Astrocyte (in vitro differentiated cells and primary cell): ENCODE measurements around the gene USP9X. TPM values are rescaled to one million over a fixed set of nuclear protein-coding genes. Genes with fewer than 3 reads are reported as not detected.

Experiments used
- DNase-seq: peaks from one replicate; pipeline ENCODE4 v3.0.0-alpha.2; 2010; ENCODE audit warnings: low read depth
- FAIRE-seq: peaks from 2 replicates; lab custom pipeline; 2011; peaks lifted over from hg19 to GRCh38; lab: Jason Lieb, UNC
- H2AFZ ChIP-seq: 2 replicates; pipeline ENCODE4 v1.6.0; 2012; ENCODE audit warnings: low read depth, low read length, inconsistent platforms
- H3K27ac ChIP-seq: 2 replicates; pipeline ENCODE4 v1.5.1; 2011; ENCODE audit warnings: low read depth, low read length, inconsistent platforms
- H3K27me3 ChIP-seq: 2 replicates; pipeline ENCODE4 v1.6.0; 2011; ENCODE audit warnings: low read length, inconsistent platforms; ENCODE audit not compliant: insufficient read depth
- H3K36me3 ChIP-seq: 2 replicates; pipeline ENCODE4 v1.5.1; 2011; ENCODE audit warnings: low read length, inconsistent platforms; ENCODE audit not compliant: insufficient read depth
- H3K4me1 ChIP-seq: 2 replicates; pipeline ENCODE4 v1.5.1; 2011; ENCODE audit warnings: low read length, inconsistent platforms; ENCODE audit not compliant: insufficient read depth
- H3K4me2 ChIP-seq: 2 replicates; pipeline ENCODE4 v1.6.0; 2012; ENCODE audit warnings: low read length, inconsistent platforms
- H3K4me3 ChIP-seq: 2 replicates; pipeline ENCODE4 v1.5.1; 2011; ENCODE audit warnings: low read depth, mild to moderate bottlenecking, low read length, inconsistent platforms; ENCODE audit not compliant: insufficient read depth
- H3K79me2 ChIP-seq: 2 replicates; pipeline ENCODE4 v1.6.0; 2012; ENCODE audit warnings: mild to moderate bottlenecking, low read length, inconsistent platforms; ENCODE audit not compliant: insufficient read depth
- H3K9ac ChIP-seq: 2 replicates; pipeline ENCODE4 v1.6.0; 2012; ENCODE audit warnings: mild to moderate bottlenecking, low read length, inconsistent platforms
- H3K9me3 ChIP-seq: 2 replicates; pipeline ENCODE4 v1.5.1; 2012; ENCODE audit warnings: low read depth, mild to moderate bottlenecking, low read length, inconsistent platforms; ENCODE audit not compliant: insufficient read depth
- H4K20me1 ChIP-seq: 2 replicates; pipeline ENCODE4 v1.6.0; 2012; ENCODE audit warnings: low read length, inconsistent platforms; ENCODE audit not compliant: insufficient read depth
- H3K27ac Mint-ChIP-seq: one replicate; pipeline ENCODE4 v1.8.0; 2021; ENCODE audit warnings: mild to moderate bottlenecking, mixed read lengths; ENCODE audit not compliant: unreplicated experiment
- H3K27me3 Mint-ChIP-seq: one replicate; pipeline ENCODE4 v1.8.0; 2021; ENCODE audit warnings: low read depth, mixed read lengths; ENCODE audit not compliant: unreplicated experiment
- H3K36me3 Mint-ChIP-seq: one replicate; pipeline ENCODE4 v1.8.0; 2021; ENCODE audit warnings: low read depth, mixed read lengths; ENCODE audit not compliant: unreplicated experiment
- H3K4me1 Mint-ChIP-seq: one replicate; pipeline ENCODE4 v1.8.0; 2021; ENCODE audit warnings: low read depth, mixed read lengths; ENCODE audit not compliant: unreplicated experiment
- H3K4me3 Mint-ChIP-seq: one replicate; pipeline ENCODE4 v1.8.0; 2021; ENCODE audit warnings: mild to moderate bottlenecking, moderate library complexity, mixed read lengths; ENCODE audit not compliant: unreplicated experiment
- H3K9me3 Mint-ChIP-seq: one replicate; pipeline ENCODE4 v1.8.0; 2021; ENCODE audit warnings: mild to moderate bottlenecking, mixed read lengths; ENCODE audit not compliant: unreplicated experiment
- EZH2 ChIP-seq: IDR thresholded peaks from 2 replicates; pipeline ENCODE4 v1.6.1; 2012; ENCODE audit warnings: mild to moderate bottlenecking, low read length, inconsistent platforms; ENCODE audit not compliant: insufficient read depth
- total RNA-seq: library from RNA; stranded (reverse); gene quantifications from 2 replicates; pipeline ENCODE4 v1.2.1, GENCODE V29; 2021
- TF ChIP-seq, protein P1 (sequence below): IDR thresholded peaks from 2 replicates; pipeline ENCODE4 v1.5.1; 2011; ENCODE audit warnings: low read depth, mild to moderate bottlenecking, inconsistent platforms, low read length, moderate library complexity; ENCODE audit not compliant: insufficient read depth

Gene USP9X
- total RNA-seq, 1 donor from 2014 or later, result 112 TPM

DNA sequence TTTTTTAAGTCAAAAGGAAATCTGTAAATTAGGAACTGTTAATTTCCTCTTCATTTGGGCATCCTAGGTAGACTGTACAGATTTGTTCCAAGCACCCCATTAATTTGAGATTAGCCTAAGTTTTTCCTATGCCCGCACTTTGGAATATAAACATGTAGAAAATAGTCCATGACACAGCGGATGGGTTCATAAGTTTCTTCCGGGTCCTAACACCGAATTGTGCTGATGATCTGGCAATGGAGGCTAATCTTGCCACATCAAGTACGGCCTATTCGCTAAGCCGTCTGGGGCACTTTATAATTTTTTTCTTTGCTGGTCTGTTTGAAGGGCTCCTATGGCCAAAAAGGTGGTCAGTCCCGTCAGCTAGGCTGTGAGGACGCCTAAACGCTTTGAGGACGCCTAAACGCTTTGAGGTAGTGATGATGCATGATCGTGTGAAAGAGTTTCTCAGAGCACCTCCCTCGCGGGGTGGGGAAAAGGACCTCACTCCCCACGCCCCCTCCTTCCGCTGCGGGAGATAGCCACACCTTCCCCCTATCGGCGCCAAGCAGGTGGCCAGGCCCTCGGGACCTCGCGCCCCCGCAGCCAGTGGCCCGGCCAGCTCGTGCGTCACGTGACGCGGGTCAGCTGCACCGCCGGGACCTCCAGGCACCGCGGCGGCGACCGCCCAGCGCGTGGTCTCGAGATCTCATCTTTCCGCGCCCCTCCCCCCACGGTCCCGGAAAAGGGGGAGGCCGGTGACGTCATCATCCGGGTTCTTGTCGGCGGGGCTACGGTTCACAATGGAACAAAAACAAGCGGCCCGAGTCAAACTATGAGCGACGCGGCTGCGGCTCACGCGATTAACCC is 977 bp upstream of the USP9X start:
- peak overlapping the region; percentile 91 for H3K4me2 ChIP-seq
- peak overlapping the region; percentile 100 for H3K9ac ChIP-seq
- H3K79me2 ChIP-seq, result peaks cover 40% of the 10 kb centered on the region
- H3K27ac ChIP-seq, result peak overlapping the region; percentile 100
- peak overlapping the region; percentile 72 for H3K4me3 ChIP-seq
- Mint-ChIP-seq H3K9me3 (no peaks in the 10 kb centered on the region), H3K27ac (peak overlapping the region; percentile 99), H3K4me1 (peaks cover 3% of the 10 kb centered on the region), H3K36me3 (no peaks in the 10 kb centered on the region), H3K4me3 (peak overlapping the region; percentile 86), H3K27me3 (no peaks in the 10 kb centered on the region)
- TF ChIP-seq EZH2, result no peak
- TF ChIP-seq, protein P1, sequence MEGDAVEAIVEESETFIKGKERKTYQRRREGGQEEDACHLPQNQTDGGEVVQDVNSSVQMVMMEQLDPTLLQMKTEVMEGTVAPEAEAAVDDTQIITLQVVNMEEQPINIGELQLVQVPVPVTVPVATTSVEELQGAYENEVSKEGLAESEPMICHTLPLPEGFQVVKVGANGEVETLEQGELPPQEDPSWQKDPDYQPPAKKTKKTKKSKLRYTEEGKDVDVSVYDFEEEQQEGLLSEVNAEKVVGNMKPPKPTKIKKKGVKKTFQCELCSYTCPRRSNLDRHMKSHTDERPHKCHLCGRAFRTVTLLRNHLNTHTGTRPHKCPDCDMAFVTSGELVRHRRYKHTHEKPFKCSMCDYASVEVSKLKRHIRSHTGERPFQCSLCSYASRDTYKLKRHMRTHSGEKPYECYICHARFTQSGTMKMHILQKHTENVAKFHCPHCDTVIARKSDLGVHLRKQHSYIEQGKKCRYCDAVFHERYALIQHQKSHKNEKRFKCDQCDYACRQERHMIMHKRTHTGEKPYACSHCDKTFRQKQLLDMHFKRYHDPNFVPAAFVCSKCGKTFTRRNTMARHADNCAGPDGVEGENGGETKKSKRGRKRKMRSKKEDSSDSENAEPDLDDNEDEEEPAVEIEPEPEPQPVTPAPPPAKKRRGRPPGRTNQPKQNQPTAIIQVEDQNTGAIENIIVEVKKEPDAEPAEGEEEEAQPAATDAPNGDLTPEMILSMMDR, result no peak
- H4K20me1 ChIP-seq, result peaks cover 30% of the 10 kb centered on the region
- H3K4me1 ChIP-seq, result peaks cover 7% of the 10 kb centered on the region
- H3K27me3 ChIP-seq, result no peaks in the 10 kb centered on the region
- H2AFZ ChIP-seq, result peak overlapping the region; percentile 66
- peak; percentile 100 for FAIRE-seq
- H3K36me3 ChIP-seq, result no peaks in the 10 kb centered on the region
- no peaks in the 10 kb centered on the region for H3K9me3 ChIP-seq
- peak; percentile 96 for DNase-seq

DNA sequence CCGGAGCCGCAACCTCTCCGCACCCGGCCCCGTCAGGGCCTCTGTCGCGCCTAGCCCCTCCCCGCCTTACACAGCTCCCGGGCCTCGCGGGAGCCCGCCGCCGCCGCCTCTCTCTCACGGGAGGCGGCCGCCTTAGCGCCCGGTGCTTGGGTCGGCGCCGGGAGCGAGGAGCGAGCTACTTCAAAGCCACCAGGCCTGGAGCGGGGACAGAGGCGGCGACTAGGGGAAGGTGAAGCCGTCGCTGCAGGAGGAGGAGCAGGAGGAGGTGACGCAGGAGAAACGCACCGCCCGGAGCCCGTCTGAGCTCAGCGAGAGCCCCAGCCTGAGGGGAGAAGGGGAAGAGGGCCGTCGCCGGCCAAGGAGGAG is 250 bp downstream of the USP9X start:
- Histone ChIP-seq H3K4me1 (peaks cover 9% of the 10 kb centered on the region), H3K79me2 (peaks cover 52% of the 10 kb centered on the region), H3K9ac (peak overlapping the region; percentile 100), H3K27ac (peak overlapping the region; percentile 100), H3K36me3 (no peaks in the 10 kb centered on the region), H2AFZ (no peak overlapping the region), H3K4me3 (peak overlapping the region; percentile 91), H3K27me3 (no peaks in the 10 kb centered on the region), H3K4me2 (peak overlapping the region; percentile 81), H3K9me3 (no peaks in the 10 kb centered on the region), H4K20me1 (peaks cover 42% of the 10 kb centered on the region)
- H3K4me3 Mint-ChIP-seq, result peak overlapping the region; percentile 79
- no peaks in the 10 kb centered on the region for H3K36me3 Mint-ChIP-seq
- peak overlapping the region; percentile 58 for H3K27ac Mint-ChIP-seq
- H3K9me3 Mint-ChIP-seq, result no peaks in the 10 kb centered on the region
- peak; percentile 24 for DNase-seq
- H3K27me3 Mint-ChIP-seq, result no peaks in the 10 kb centered on the region
- TF ChIP-seq EZH2, result no peak
- TF ChIP-seq, protein P1, result no peak
- H3K4me1 Mint-ChIP-seq, result peaks cover 5% of the 10 kb centered on the region
- no peak for FAIRE-seq
